Testis (tissue), 2 donors: ENCODE measurements around the gene TMIGD3.

Source experiments
- POLR2A ChIP-seq: fragments of 450-650 bp; IDR thresholded peaks from one replicate; pipeline ENCODE4 v1.6.1; 2017; ENCODE audit warnings: antibody characterized with exemption, mild to moderate bottlenecking, moderate library complexity
- TF ChIP-seq, protein P1 (sequence below), 3 experiments: fragments of 450-650 bp in 2 of 3; fragments of 200-600 bp in 1 of 3; sonication (generic) in 1 of 3; IDR thresholded peaks; one replicate each; pipeline ENCODE4 v1.5.1; 2016 to 2019; ENCODE audit warnings: antibody characterized with exemption in 3 of 3, mild to moderate bottlenecking in 2 of 3, moderate library complexity in 1 of 3

DNA sequence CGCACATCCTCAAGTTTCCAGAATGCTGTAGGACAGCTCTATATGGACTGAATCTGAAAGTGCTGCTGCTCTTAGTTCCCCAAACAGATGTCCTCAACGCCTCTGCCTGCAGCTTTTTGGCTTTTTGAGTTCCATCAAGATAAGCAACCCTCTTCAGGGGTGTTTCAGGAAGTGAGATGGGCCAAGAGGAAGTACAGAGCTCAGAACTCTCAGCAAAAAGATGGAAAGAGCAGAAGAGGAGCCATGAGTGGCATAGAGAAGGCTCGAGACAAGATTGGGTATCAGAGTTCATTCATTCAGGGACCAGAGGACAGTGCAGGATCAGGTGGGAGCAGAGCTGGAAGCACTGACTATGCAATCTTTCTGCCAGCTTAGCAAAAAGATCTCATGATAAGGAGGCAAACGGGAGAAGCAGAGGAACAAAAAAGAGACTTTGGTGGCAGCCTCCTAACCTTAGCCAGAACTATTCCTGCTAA lies at the start of gene TMIGD3, which contains the start of gene ADORA3:
- TF ChIP-seq, protein P1, sequence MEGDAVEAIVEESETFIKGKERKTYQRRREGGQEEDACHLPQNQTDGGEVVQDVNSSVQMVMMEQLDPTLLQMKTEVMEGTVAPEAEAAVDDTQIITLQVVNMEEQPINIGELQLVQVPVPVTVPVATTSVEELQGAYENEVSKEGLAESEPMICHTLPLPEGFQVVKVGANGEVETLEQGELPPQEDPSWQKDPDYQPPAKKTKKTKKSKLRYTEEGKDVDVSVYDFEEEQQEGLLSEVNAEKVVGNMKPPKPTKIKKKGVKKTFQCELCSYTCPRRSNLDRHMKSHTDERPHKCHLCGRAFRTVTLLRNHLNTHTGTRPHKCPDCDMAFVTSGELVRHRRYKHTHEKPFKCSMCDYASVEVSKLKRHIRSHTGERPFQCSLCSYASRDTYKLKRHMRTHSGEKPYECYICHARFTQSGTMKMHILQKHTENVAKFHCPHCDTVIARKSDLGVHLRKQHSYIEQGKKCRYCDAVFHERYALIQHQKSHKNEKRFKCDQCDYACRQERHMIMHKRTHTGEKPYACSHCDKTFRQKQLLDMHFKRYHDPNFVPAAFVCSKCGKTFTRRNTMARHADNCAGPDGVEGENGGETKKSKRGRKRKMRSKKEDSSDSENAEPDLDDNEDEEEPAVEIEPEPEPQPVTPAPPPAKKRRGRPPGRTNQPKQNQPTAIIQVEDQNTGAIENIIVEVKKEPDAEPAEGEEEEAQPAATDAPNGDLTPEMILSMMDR (IDR thresholded peaks at IDR 0.05), result no peak
- TF ChIP-seq POLR2A, result no peak
